HEK293 (cell line): ENCODE measurements around the gene AHCYL2.
A peak's percentile ranks its signal among the peaks of the same experiment; 100 is the strongest.
"Not testable (repeated sequence)": the region's sequence is repeated elsewhere in the genome, so short reads cannot be mapped to it uniquely, and the experiment has no call there.

Source experiments
- CTCF ChIA-PET: fragments of 350-600 bp; formaldehyde crosslinking; extraction: SDS; loops from one replicate; lab custom pipeline; 2021; ENCODE audit warnings: antibody characterized with exemption; lab: Yijun Ruan, JAX
- POLR2A ChIA-PET: fragments of 300-600 bp; formaldehyde crosslinking; extraction: SDS; loops from one replicate; lab custom pipeline; 2020; ENCODE audit warnings: antibody characterized with exemption, inconsistent platforms; lab: Yijun Ruan, JAX
- H3K27ac ChIP-seq: fragments of 200-500 bp; sonication (Bioruptor generic); 2 replicates; pipeline ENCODE4 v1.5.1; 2014; ENCODE audit warnings: low read depth, low read length, control low read depth, inconsistent platforms; ENCODE audit errors: extremely low read depth
- H3K36me3 ChIP-seq, 2 experiments: fragments of 200-500 bp in 1 of 2; sonication (Bioruptor generic) in 1 of 2; 1 replicate in 1 of 2; 2 replicates in 1 of 2; pipeline ENCODE4 v1.5.1; 2014 to 2017; ENCODE audit warnings: inconsistent platforms in 2 of 2, low read length in 2 of 2; ENCODE audit not compliant: control insufficient read depth in 2 of 2, insufficient read depth in 1 of 2
- H3K4me1 ChIP-seq: fragments of 200-500 bp; sonication (Bioruptor generic); 2 replicates; pipeline ENCODE4 v1.5.1; 2014; ENCODE audit warnings: mild to moderate bottlenecking, low read length, inconsistent platforms; ENCODE audit not compliant: control insufficient read depth, insufficient read depth
- H3K4me3 ChIP-seq: 2 replicates; pipeline ENCODE4 v1.5.1; 2011; ENCODE audit warnings: low read depth, mild to moderate bottlenecking, control low read depth, low read length, moderate library complexity
- H3K9me3 ChIP-seq: fragments of 200-500 bp; sonication (Bioruptor generic); 2 replicates; pipeline ENCODE4 v1.5.1; 2014; ENCODE audit warnings: low read depth, low read length, inconsistent platforms; ENCODE audit not compliant: control insufficient read depth, insufficient read depth
- GLI2 ChIP-seq: fragments of 450-650 bp; formaldehyde crosslinking; IDR thresholded peaks from 2 replicates; pipeline ENCODE4; 2017; ENCODE audit warnings: missing biosample characterization, missing genetic modification characterization, low read depth, borderline replicate concordance
- RBAK ChIP-seq: fragments of 450-650 bp; formaldehyde crosslinking; IDR thresholded peaks from 2 replicates; pipeline ENCODE4 v1.5.1; 2016; ENCODE audit warnings: missing biosample characterization, missing genetic modification characterization
- ZFP41 ChIP-seq: fragments of 450-650 bp; formaldehyde crosslinking; IDR thresholded peaks from 2 replicates; pipeline ENCODE4 v1.5.1; 2016; ENCODE audit warnings: missing biosample characterization, missing genetic modification characterization, borderline replicate concordance
- ZNF114 ChIP-seq: fragments of 450-650 bp; formaldehyde crosslinking; IDR thresholded peaks from 2 replicates; pipeline ENCODE4 v1.5.0; 2017; ENCODE audit warnings: missing biosample characterization, missing genetic modification characterization
- ZNF138 ChIP-seq: fragments of 450-650 bp; formaldehyde crosslinking; IDR thresholded peaks from 2 replicates; pipeline ENCODE4 v1.5.1; 2016; ENCODE audit warnings: missing biosample characterization, missing genetic modification characterization, borderline replicate concordance
- ZNF302 ChIP-seq: fragments of 450-650 bp; formaldehyde crosslinking; IDR thresholded peaks from 2 replicates; pipeline ENCODE4 v1.5.1; 2016; ENCODE audit warnings: missing biosample characterization, missing genetic modification characterization, low read depth
- ZNF558 ChIP-seq: fragments of 450-650 bp; formaldehyde crosslinking; IDR thresholded peaks from 2 replicates; pipeline ENCODE4 v1.5.1; 2016; ENCODE audit warnings: missing biosample characterization, missing genetic modification characterization
- ZNF621 ChIP-seq: fragments of 450-650 bp; formaldehyde crosslinking; IDR thresholded peaks from 2 replicates; pipeline ENCODE4 v1.5.1; 2017; ENCODE audit warnings: missing biosample characterization, missing genetic modification characterization
- ZNF623 ChIP-seq: fragments of 450-650 bp; formaldehyde crosslinking; IDR thresholded peaks from 2 replicates; pipeline ENCODE4 v1.5.1; 2016; ENCODE audit warnings: missing biosample characterization, missing genetic modification characterization
- ZNF654 ChIP-seq: fragments of 450-650 bp; formaldehyde crosslinking; IDR thresholded peaks from 2 replicates; pipeline ENCODE4 v1.5.1; 2016; ENCODE audit warnings: low read depth, missing biosample characterization, missing genetic modification characterization
- ZNF701 ChIP-seq: fragments of 450-650 bp; formaldehyde crosslinking; IDR thresholded peaks from 2 replicates; pipeline ENCODE4 v1.5.1; 2016; ENCODE audit warnings: missing biosample characterization, missing genetic modification characterization
- TF ChIP-seq, protein P1 (sequence below): fragments of 450-650 bp; formaldehyde crosslinking; IDR thresholded peaks from 2 replicates; pipeline ENCODE4 v1.5.1; 2016; ENCODE audit warnings: missing biosample characterization, missing genetic modification characterization
- TF ChIP-seq, protein P2 (sequence below): fragments of 450-650 bp; formaldehyde crosslinking; IDR thresholded peaks from 2 replicates; pipeline ENCODE4 v1.5.1; 2017; ENCODE audit warnings: missing biosample characterization, missing genetic modification characterization
- TF ChIP-seq, protein P3 (sequence below): fragments of 450-650 bp; formaldehyde crosslinking; IDR thresholded peaks from 2 replicates; pipeline ENCODE4 v1.5.1; 2016; ENCODE audit warnings: missing biosample characterization, missing genetic modification characterization

AHCYL2 gene

DNA sequence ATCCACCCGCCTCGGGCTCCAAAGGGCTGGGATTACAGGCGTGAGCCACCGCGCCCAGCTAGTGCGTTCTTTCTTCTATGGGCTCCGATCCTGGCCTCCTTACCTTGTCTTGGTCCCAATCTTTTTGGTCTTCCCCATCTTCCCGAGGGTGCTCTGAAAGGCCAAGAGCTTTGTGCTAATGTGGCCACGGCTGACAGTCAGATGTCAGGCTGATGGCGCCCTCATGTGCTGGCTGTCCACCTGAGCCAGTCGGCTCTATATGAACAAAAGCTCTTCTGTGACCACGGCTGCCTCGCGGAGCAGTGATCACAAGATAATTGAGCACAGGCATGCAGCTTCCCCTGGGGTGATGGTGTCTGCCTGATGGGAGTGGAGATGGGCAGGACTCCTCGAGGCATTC is 11.0 kb upstream of the AHCYL2 start:
- TF ChIP-seq ZNF302 (tag by site-specific recombination) (no peak), ZNF621 (tag by site-specific recombination) (no peak), RBAK (tag by site-specific recombination) (no peak), ZNF138 (tag by site-specific recombination) (no peak), ZNF558 (no peak), ZFP41 (tag by site-specific recombination) (no peak), ZNF654 (tag by site-specific recombination) (peak; percentile 77), ZNF623 (no peak), ZNF701 (tag by site-specific recombination) (0 out of 2 replicates have a peak, but pooled peaks have one; percentile 34), GLI2 (tag by site-specific recombination) (no peak), ZNF114 (tag by site-specific recombination) (no peak)
- TF ChIP-seq, protein P1, sequence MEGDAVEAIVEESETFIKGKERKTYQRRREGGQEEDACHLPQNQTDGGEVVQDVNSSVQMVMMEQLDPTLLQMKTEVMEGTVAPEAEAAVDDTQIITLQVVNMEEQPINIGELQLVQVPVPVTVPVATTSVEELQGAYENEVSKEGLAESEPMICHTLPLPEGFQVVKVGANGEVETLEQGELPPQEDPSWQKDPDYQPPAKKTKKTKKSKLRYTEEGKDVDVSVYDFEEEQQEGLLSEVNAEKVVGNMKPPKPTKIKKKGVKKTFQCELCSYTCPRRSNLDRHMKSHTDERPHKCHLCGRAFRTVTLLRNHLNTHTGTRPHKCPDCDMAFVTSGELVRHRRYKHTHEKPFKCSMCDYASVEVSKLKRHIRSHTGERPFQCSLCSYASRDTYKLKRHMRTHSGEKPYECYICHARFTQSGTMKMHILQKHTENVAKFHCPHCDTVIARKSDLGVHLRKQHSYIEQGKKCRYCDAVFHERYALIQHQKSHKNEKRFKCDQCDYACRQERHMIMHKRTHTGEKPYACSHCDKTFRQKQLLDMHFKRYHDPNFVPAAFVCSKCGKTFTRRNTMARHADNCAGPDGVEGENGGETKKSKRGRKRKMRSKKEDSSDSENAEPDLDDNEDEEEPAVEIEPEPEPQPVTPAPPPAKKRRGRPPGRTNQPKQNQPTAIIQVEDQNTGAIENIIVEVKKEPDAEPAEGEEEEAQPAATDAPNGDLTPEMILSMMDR (tag by site-specific recombination) = peak; percentile 68
- TF ChIP-seq, protein P2, sequence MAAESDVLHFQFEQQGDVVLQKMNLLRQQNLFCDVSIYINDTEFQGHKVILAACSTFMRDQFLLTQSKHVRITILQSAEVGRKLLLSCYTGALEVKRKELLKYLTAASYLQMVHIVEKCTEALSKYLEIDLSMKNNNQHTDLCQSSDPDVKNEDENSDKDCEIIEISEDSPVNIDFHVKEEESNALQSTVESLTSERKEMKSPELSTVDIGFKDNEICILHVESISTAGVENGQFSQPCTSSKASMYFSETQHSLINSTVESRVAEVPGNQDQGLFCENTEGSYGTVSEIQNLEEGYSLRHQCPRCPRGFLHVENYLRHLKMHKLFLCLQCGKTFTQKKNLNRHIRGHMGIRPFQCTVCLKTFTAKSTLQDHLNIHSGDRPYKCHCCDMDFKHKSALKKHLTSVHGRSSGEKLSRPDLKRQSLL (tag by site-specific recombination) = 0 out of 2 replicates have a peak, but pooled peaks have one; percentile 25
- TF ChIP-seq, protein P3, sequence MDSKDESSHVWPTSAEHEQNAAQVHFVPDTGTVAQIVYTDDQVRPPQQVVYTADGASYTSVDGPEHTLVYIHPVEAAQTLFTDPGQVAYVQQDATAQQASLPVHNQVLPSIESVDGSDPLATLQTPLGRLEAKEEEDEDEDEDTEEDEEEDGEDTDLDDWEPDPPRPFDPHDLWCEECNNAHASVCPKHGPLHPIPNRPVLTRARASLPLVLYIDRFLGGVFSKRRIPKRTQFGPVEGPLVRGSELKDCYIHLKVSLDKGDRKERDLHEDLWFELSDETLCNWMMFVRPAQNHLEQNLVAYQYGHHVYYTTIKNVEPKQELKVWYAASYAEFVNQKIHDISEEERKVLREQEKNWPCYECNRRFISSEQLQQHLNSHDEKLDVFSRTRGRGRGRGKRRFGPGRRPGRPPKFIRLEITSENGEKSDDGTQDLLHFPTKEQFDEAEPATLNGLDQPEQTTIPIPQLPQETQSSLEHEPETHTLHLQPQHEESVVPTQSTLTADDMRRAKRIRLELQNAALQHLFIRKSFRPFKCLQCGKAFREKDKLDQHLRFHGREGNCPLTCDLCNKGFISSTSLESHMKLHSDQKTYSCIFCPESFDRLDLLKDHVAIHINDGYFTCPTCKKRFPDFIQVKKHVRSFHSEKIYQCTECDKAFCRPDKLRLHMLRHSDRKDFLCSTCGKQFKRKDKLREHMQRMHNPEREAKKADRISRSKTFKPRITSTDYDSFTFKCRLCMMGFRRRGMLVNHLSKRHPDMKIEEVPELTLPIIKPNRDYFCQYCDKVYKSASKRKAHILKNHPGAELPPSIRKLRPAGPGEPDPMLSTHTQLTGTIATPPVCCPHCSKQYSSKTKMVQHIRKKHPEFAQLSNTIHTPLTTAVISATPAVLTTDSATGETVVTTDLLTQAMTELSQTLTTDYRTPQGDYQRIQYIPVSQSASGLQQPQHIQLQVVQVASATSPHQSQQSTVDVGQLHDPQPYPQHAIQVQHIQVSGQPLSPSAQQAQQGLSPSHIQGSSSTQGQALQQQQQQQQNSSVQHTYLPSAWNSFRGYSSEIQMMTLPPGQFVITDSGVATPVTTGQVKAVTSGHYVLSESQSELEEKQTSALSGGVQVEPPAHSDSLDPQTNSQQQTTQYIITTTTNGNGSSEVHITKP (tag by site-specific recombination) = no peak
- no peaks in the 10 kb centered on the region for H3K9me3 ChIP-seq
- H3K27ac ChIP-seq = no peak overlapping the region
- CTCF ChIA-PET = interaction anchor here (0.5 to 3.5 kb wide), 11 partner anchors 14 to 409 kb away, joined by 3 to 17 read pairs (median 4); no protein-coding TSS in a partner anchor
- no peaks in the 10 kb centered on the region for H3K4me1 ChIP-seq
- peaks cover 0 to 41% of the 10 kb centered on the region in 2 experiments; a peak in 1 of 3 replicates for H3K36me3 ChIP-seq
- POLR2A ChIA-PET = interaction anchor here (0.7 kb wide), 1 partner anchor 12 kb away, joined by 6 read pairs; no protein-coding TSS in a partner anchor
- no peak overlapping the region for H3K4me3 ChIP-seq

DNA sequence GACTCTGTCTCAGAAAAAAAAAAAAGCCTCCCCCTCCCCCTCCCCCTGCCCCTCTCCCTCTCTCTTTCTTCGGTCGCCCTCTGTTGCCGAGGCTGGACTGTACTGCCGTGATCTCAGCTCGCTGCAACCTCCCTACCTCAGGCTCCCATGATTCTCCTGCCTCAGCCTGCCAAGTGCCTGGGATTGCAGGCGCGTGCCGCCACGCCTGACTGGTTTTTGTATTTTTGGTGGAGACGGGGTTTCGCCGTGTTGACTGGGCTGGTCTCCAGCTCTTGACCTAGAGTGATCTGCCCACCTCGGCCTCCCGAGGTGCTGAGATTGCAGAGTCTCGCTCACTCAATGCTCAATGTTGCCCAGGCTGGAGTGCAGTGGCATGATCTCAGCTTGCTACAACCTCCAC is 9.1 kb upstream of the AHCYL2 start:
- POLR2A ChIA-PET, H3K4me3 ChIP-seq, H3K4me1 ChIP-seq, H3K9me3 ChIP-seq, H3K27ac ChIP-seq: not testable (repeated sequence)
- CTCF ChIA-PET = interaction anchor here (0.7 to 3.5 kb wide), 3 partner anchors 53 to 328 kb away, joined by 3 to 17 read pairs (median 3); no protein-coding TSS in a partner anchor
- peaks cover 0 to 24% of the 10 kb centered on the region in 2 experiments; a peak in 1 of 3 replicates for H3K36me3 ChIP-seq

DNA sequence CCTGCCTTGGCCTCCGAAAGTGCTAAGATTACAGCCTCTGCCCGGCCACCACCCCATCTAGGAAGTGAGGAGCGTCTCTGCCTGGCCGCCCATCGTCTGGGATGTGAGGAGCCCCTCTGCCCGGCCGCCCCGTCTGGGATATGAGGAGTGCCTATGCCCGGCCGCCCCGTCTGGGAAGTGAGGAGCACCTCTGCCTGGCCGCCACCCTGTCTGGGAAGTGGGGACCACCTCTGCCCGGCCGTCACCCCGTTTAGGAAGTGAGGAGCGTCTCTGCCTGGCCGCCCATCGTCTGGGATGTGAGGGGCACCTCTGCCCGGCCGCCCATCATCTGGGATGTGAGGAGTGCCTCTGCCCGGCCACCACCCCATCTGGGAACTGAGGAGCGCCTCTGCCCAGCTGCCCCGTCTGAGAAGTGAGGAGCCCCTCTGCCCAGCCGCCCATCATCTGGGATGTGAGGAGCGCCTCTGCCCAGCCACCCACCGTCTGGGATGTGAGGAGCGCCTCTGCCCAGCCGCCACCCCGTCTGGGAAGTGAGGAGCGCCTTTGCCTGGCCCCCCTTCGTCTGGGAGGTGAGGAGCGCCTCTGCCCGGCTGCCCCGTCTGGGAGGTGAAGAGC is 8.6 kb upstream of the AHCYL2 start:
- H3K4me3 ChIP-seq, H3K4me1 ChIP-seq, H3K9me3 ChIP-seq, H3K27ac ChIP-seq, POLR2A ChIA-PET: not testable (repeated sequence)
- peaks cover 0 to 19% of the 10 kb centered on the region in 2 experiments; a peak in 1 of 3 replicates for H3K36me3 ChIP-seq
- CTCF ChIA-PET = interaction anchor here (1.0 to 3.5 kb wide), 2 partner anchors 54 to 81 kb away, joined by 3 to 17 read pairs; no protein-coding TSS in a partner anchor
